Tibial nerve (tissue), 4 donors: ENCODE data around the gene SMG6.

Source experiments
- EP300 ChIP-seq, 2 donors: sonication (generic); formaldehyde crosslinking; IDR thresholded peaks; one replicate each; pipeline ENCODE4 v1.6.1; 2017; ENCODE audit warnings: antibody characterized with exemption in 2 of 2, mild to moderate bottlenecking in 1 of 2
- POLR2A ChIP-seq, 2 donors: fragments of 450-650 bp; IDR thresholded peaks; one replicate each; pipeline ENCODE4 v1.6.1; 2017; ENCODE audit warnings: antibody characterized with exemption in 2 of 2, mild to moderate bottlenecking in 2 of 2, moderate library complexity in 2 of 2
- TF ChIP-seq, protein P1 (sequence below), 5 experiments: fragments of 200-600 bp in 3 of 5; fragments of 450-650 bp in 2 of 5; sonication (generic) in 3 of 5; IDR thresholded peaks; one replicate each; pipeline ENCODE4 v1.5.1; 2016 to 2019; ENCODE audit warnings: antibody characterized with exemption in 5 of 5, mild to moderate bottlenecking in 3 of 5, moderate library complexity in 2 of 5

DNA sequence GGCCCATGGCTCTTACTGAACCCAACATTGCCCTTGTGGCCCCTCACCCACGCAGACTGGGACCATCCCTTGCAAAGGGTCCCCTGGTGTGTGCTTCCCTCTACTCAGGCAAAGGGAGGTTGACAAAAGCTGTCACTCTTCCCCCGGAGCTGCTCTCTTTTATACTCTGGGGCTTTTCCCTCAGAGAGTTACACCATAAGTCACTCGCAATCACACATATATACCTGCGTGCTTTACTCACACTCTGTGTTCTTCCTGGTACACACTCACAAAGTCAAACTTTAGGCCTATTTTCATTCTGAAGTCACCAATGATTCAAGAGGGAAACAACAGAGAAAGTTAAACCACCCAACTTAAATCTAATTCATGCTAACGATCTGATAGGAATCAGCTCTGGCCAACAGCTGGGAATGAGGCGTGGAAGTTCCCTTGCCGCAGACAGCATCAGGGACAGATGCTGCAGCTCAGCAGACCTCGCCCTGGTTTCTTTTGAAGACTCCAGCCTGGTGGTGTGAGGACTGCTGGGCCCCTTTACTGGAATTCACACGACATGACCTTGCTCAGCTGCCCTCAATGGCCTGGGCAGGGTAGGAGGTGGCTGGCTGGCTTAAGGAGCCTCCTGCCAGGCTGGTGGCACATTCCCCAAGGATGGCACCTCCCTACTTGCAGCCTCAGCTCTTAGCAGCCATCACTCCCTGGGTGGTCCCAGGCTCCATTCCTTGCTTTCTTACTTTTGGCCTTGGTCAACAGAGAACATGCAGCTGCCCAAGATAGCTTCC is 221.4 kb downstream of the SMG6 start:
- TF ChIP-seq, protein P1, sequence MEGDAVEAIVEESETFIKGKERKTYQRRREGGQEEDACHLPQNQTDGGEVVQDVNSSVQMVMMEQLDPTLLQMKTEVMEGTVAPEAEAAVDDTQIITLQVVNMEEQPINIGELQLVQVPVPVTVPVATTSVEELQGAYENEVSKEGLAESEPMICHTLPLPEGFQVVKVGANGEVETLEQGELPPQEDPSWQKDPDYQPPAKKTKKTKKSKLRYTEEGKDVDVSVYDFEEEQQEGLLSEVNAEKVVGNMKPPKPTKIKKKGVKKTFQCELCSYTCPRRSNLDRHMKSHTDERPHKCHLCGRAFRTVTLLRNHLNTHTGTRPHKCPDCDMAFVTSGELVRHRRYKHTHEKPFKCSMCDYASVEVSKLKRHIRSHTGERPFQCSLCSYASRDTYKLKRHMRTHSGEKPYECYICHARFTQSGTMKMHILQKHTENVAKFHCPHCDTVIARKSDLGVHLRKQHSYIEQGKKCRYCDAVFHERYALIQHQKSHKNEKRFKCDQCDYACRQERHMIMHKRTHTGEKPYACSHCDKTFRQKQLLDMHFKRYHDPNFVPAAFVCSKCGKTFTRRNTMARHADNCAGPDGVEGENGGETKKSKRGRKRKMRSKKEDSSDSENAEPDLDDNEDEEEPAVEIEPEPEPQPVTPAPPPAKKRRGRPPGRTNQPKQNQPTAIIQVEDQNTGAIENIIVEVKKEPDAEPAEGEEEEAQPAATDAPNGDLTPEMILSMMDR (IDR thresholded peaks at IDR 0.05): no peak
- TF ChIP-seq EP300 (IDR thresholded peaks at IDR 0.05): no peak
- no peak for TF ChIP-seq POLR2A (IDR thresholded peaks at IDR 0.05)
